Fibroblast of peridontal ligament (primary cell): ENCODE data around the gene LUC7L3.
A peak's percentile ranks its signal among the peaks of the same experiment; 100 is the strongest.
"Not testable (repeated sequence)": the region's sequence is repeated elsewhere in the genome, so short reads cannot be mapped to it uniquely, and the experiment has no call there.

Source experiments
- DNase-seq: peaks from one replicate; pipeline ENCODE4 v3.0.0-alpha.2; 2010; ENCODE audit errors: extremely low read depth

The LUC7L3 gene

GRCh38 chr17:50686494-50687199 lies 32.8 kb upstream of the LUC7L3 start:
- DNase-seq = peak; percentile 78

- DNase-seq = peak; percentile 51
Measured at GRCh38 chr17:50687200-50688066, 32.0 kb upstream of the LUC7L3 start.

GRCh38 chr17:50688245-50688644 lies 31.2 kb upstream of the LUC7L3 start:
- DNase-seq = no peak

GRCh38 chr17:50689251-50689650 lies 30.2 kb upstream of the LUC7L3 start:
- peak; percentile 55 for DNase-seq

GRCh38 chr17:50689956-50690886 lies 29.2 kb upstream of the LUC7L3 start:
- no peak for DNase-seq

- no peak for DNase-seq
Measured at GRCh38 chr17:50690887-50691549, 28.4 kb upstream of the LUC7L3 start.

- no peak for DNase-seq
Measured at GRCh38 chr17:50691550-50692447, 27.6 kb upstream of the LUC7L3 start.

GRCh38 chr17:50692448-50693035 lies 26.9 kb upstream of the LUC7L3 start:
- no peak for DNase-seq

GRCh38 chr17:50693036-50693682 lies 26.2 kb upstream of the LUC7L3 start:
- peak; percentile 42 for DNase-seq

- DNase-seq = no peak
Measured at GRCh38 chr17:50696365-50696879, 23.0 kb upstream of the LUC7L3 start.

- no peak for DNase-seq
Measured at GRCh38 chr17:50697062-50697461, 22.3 kb upstream of the LUC7L3 start.

- no peak for DNase-seq
Measured at GRCh38 chr17:50697663-50698272, 21.6 kb upstream of the LUC7L3 start.

GRCh38 chr17:50699410-50699809 lies 20.0 kb upstream of the LUC7L3 start:
- DNase-seq = no peak

GRCh38 chr17:50703162-50703561 lies 16.2 kb upstream of the LUC7L3 start:
- DNase-seq = no peak

- DNase-seq = peak; percentile 96
Measured at GRCh38 chr17:50707289-50708049, 11.9 kb upstream of the LUC7L3 start, which contains the start of gene ANKRD40. Gene ANKRD40 (minus strand): TSS chr17:50707914. CDS start chr17:50707654, 260 bp downstream.

GRCh38 chr17:50708050-50709000 lies 11.1 kb upstream of the LUC7L3 start:
- peak; percentile 60 for DNase-seq

GRCh38 chr17:50709053-50709452 lies 10.3 kb upstream of the LUC7L3 start:
- not testable (repeated sequence) for DNase-seq
